ENCODE data around the gene HDAC7.

Gene HDAC7

DNA sequence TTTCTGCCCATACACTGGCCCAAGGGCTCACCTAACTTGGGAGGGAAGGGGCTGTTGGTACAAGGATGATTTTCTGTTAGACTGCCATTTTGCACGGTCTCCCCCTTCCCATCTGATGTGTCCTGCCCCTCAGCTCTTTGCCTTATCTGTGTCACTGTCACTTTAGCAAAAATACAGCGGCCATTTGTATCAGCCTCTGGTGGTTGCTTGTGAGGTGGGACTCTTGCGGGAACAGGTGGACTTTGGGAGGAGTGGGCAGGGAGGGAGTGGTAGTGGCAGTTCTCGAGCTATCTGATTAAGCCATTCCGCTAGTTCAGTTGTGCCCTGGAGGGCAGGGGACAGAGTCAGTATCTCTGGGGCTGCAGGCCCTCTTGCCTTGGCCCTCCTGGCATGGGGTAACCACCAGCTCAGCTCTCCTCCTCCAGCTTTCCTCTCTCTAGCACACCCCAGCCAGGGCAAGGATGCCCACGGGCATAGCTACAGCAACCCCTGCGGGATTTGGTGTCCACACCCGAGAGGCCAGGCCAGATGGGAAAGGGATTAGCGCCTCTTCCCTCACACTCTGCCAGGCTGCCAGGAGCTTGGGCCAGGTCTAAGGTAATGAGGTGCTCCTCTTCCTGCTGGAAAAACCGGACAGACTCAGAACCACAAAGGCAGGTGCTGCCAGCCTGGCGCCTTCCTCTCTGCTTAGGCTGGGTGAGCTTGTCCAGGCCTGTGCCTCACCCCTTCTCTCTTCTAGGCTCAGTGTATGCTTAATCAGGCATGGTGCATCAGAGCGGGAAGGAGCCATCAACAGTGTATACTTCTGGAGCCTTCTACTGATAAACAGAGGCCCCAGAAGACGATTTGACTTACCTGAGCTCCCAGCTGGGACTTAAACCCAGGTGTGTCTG is 38.0 kb downstream of the HDAC7 start:
- FAIRE-seq (no peak), DNase-seq (ENCODE audit: low spot score) (no peak)

DNA sequence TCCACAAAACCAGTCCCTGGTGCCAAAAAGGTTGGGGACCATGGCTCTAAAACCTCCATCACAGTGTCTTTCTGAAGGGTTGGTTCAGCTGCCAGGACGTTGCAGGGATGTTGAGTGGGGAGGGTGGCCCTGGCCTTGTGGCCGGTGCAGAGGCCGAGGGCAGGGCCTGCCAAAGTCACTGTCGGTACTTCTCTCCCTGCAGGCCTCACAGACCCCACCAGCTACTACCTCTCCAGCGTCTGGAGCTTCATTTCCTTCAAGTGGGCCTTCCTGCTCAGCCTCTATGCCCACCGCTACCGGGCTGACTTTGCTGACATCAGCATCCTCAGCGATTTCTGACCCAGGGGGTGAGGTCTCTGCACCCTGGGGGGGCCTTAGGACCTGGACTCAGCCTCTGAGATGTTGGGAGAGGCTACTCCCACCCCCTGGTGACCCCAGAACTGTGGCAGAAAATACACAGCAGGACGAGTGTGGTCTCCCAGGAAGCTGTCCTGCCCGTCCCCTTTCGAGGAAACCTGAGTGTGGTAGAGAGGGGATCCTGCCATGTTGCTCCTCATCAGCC is 39.7 kb downstream of the HDAC7 start:
- FAIRE-seq (no peak), DNase-seq (ENCODE audit: low spot score) (no peak)

DNA sequence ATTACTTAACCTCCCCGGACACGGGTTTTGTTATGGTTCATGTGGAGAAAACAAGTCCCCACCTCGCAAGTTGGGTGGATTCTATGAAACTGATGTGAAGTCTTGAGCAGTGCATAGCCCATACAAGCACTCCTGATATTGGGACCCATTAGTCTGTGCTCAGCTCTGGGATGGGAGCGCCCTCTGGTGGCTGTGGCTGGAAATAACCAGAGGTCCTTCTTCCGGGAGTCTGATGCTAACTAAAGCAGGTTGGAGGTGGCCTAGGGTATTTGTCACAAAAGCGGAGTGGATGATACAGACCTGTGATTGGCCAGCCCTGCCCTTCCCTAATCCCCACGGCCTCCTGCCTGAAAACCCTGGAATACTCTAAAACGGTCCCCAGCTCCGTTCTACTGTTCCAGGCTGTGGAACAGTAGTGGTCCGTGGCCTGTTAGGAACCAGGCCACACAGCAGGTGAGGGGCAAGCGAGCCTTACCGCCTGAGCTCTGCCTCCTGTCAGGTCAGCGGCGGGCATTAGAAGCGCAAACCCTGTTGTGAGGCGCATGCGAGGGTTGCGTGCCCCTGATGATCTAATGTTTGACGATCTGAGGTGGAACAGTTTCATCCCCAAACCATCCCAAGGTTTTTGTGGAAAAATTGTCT is 40.3 kb downstream of the HDAC7 start:
- no peak for FAIRE-seq
- DNase-seq (ENCODE audit: low spot score), result peak; percentile 83

DNA sequence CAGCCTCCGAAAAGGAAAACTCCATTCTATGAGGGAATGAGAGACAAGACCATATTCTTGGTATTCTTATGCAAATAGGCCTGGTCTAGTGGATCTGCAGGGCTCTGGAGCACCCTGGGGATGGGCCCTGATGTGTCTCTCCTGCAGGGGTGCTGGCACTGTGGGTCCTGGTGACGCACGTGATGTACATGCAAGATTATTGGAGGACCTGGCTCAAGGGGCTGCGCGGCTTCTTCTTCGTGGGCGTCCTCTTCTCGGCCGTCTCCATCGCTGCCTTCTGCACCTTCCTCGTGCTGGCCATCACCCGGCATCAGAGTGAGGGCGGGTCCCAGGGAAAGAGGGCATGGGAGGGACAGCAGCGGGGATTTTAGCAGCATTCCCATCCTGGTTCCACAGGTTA is 40.8 kb downstream of the HDAC7 start:
- FAIRE-seq (no peak), DNase-seq (ENCODE audit: low spot score) (no peak)

DNA sequence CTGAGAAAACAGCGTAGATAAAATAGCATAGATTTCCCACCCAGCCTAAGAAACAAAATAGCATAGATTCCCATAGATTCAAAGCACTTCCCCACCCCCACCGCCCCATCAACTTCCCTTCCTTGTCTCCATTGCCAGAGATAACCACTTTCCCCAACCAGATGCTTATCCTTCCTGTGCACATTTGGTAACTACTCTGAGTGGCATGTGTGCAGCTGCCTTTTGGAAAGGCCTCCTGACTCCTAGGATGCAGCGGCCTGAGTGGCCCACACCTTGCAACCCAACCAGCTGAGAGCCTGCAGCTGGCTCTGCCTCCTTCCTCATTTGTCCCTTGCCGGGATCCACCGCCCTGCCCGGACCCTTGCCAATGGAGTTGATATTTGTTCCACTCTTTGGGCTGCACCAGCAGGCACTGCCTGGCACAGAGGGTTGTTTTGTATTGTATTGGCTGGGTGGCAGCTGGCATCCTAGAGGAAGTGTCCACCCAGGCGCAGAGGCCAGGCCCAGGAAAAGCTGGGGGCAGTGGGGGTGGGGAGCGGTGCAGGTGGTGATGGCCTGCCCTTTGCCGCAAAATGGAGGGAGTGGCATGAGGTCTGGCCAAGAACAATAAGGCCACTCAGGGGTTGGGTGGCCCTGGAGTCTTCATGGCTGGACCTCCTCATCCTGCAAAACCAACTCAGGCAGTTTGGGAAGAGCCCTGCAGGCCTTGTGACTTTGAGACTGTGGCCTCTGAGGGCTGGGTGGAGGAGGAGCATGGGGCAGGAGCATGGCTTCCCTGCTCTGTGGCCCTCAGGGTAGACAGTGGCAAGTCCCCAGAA is 41.8 kb downstream of the HDAC7 start:
- FAIRE-seq (no peak), DNase-seq (ENCODE audit: low spot score) (no peak)

DNA sequence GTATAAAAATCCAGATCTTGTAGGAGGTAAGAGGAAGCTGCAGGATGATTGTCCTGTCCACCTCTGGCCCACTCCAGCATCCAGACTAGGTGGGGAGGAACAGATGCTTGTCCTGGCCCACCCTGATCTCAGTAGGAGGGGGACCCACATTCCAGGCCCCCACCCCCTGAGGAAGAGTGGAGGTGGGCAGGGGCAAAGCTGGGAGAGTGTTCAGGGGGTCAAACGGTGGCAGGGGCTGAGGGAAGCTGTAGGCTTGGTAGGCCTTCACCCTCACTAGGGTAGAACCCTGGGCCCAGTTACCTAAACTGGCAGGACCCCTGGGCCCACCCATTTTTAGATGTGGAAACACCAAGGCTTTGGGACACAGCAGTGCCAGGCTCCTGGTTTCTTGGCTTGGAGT is 42.6 kb downstream of the HDAC7 start:
- FAIRE-seq (no peak), DNase-seq (ENCODE audit: low spot score) (no peak)

DNA sequence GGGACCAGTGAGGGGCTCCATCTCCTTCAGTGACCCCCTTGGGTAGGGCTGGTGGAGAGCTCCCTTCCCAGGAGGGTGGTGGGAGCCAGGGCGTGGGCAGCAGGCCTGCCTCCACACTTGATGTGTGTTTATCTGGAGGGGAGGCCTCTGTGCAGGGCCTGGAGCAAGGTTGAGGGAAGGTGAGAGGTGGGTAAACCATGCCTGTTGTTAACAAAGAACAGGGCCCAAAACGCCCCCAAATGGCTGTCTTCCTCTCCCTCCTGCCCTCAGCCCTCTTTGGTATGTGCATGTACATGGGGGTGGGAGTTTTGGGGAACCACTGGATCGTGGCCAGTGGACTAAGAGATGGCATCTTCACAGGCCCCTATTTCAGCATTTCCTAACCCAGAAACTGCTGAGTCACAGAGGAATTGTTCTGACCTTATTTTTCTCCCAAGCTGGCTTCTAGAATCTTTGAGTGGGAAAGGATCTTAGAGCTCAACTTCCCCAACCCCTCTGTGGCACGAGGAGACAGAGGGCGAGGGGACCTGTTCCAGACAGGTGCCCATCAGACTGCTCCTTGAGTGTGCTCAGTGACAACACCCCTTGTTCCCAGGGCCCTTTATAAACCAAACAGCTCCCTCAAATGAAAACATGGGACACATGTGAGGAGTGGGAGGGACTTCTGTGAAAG is 43.1 kb downstream of the HDAC7 start:
- DNase-seq (ENCODE audit: low spot score) (no peak), FAIRE-seq (no peak)

DNA sequence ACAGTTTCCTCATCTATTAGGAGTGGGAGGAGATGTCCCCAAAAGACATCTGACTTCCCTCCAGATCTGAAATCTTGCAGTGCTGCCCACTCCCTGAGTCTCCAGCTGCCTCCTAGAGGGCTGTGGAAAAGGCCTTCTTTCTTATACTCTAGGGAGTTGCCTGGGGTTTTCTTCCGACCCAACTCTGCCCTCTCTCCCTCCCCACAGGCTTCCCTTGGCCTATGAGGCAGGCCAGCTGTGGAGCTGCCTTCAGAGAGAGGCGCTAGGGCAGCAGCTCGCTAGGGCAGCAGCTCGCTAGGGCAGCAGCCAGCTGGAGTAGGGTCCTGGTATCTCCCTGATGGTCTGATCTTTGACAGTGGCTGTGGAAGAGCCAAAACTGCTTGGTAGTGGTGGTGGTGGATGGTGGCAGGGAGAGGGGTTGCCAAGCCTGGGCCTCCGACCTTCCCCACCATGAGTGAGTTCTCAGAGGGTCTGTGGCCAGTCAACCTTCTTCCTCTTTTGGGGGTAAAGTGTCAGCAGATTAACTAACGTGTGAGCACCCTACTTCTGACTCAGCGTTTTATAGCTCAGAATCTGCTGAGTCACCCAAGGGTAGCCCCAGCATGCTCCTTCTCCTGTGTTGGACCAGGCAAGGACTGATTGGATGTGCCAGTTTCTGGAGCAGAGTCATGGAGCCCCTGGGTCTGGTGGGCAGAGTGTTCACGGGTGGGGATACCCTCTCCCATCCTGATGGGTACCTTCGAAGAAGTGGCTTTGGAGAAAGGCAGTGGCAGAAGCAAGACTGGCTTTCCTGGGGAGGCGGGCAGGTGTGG is 44.4 kb downstream of the HDAC7 start:
- FAIRE-seq, result no peak

DNA sequence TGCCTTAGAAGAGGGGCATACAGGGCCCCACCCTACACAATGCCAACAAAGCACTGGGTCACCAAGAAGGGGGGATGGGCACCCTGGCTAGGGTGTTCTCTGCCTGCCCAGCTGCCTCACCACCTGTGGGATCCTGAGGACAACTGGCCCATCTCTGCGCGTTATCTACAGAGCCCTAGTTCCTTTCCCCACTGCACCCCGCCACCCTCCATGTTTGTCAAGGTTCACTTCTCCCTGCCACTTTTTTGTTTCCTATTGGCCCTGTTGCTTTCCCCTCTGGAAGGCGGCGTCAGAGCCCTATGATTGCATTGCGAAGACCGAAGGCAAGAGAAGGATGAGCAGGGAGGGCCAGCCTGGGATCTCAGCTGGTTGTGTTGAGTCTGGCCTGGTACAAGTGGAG is 45.0 kb downstream of the HDAC7 start:
- DNase-seq (ENCODE audit: low spot score) (no peak), FAIRE-seq (no peak)

More for the DNA sequence above, 44.4 kb downstream of the HDAC7 start:
- no peak for DNase-seq (ENCODE audit: low spot score)

DNA sequence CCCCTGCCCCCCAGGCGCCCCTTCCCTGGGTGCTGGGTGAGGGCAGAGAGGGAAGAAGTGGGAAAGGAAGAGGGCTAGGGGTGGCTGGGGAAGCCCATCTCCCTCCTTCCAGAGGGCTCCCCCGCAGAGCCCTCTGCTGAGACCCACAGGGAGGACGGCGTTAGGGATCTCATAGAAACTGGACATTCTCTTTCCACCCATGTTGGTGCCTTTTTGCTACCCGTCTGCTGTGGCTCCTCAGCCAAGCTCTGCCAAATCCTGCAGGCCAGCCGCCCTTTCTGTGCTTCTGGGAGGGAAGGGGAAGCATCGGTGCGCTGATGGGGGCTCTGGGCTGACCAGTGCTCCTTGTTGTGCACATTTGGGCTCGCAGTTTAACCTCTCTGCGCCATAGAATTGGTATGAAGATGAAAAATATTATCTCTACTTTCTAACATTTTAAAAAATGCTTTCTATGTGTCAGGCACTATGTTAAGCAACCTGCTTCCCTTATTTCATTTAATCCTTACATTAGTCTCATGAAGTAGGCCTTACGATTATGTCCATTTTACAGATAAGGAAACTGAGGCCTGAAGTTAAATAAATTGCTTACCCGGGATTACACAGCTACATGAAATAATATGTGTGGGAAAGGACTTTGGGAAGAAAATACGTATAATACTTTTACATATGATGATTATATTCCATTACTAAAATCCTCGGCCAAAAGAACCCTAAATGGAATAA is 45.7 kb downstream of the HDAC7 start:
- DNase-seq (ENCODE audit: low spot score) (no peak), FAIRE-seq (no peak)

DNA sequence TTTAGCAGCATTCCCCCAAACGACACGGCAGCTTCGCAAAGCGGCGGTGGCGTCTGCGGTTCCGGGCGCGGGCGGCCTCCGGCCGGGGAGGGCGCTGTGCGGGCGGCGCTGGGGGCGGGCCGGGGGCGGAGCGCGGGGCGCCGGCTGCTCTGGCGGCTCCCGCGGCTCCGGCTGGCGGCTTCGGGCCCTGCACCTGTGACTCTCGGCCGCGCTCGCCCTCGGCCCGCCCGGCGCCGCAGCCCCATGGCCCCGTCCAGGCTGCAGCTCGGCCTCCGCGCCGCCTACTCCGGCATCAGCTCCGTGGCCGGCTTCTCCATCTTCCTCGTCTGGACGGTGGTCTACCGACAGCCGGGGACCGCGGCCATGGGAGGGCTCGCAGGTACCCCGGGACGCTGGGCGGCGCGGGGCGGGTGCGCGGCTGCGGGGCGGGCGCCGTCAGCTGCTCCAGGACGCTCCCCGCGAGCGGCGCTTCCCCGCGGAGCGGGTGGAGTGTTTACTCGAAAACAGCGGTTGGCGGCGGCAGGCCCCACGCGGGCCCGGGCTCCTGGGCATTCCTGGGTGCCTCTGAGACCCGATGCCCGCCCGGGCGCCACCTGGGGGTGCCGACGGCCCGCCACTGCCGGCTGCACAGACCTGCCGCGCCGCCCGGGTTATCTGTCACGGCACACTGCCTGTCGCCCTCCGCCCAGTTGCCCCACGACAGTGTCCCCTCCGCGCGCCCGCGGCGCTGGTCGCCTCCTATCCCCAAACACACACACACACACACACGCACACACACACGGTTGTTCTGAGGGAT is 46.4 kb downstream of the HDAC7 start, which contains the start of gene SLC48A1:
SLC48A1 (plus strand) TSS at position 177 of the 796 bp plus-strand sequence; CDS start at position 244, 67 bp downstream.
- no peak for FAIRE-seq
- DNase-seq (ENCODE audit: low spot score), result peak; percentile 95

DNA sequence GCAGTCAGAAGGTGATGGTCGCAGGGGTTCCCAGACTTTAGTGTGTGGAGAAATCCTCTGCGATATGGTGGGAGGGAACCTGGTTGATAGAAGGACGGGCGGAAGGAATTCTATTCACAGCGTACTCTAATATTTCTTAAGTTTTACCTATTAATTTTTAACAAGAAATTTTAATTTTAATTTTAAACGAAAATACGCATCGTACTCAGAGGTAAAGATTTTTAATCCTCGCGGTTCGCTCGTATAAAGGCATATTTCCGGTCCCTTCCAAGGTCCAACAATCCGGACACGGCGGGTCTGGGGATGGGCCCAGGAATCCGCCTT is 47.0 kb downstream of the HDAC7 start:
- FAIRE-seq (no peak), DNase-seq (ENCODE audit: low spot score) (no peak)

DNA sequence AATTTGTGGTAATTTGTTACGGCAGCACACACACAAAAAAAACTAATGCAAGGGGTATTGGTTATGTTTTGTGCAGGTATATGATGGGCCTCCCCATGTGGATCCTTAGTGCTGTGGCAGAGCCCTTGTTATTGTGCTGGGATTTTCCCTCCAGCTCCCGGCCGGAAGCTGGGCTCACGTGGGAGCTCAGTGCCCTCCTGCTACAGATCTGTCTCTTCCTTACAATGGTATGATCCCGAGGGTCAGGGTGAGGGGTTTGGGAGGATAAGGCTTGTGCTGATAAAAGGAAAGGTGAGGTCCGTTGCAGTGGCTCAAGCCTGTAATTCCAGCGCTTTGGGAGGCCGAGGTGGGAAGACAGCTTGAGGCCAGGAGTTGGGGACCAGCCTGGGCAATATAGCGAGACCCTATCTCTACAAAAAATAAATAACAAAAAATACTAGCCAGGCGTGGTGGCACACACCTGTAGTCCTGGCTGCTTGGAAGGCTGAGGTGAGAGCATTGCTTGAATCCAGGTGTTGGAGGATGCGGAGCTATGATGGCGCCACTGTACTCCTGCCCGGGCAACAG is 47.5 kb downstream of the HDAC7 start:
- DNase-seq (ENCODE audit: low spot score) (no peak), FAIRE-seq (no peak)

DNA sequence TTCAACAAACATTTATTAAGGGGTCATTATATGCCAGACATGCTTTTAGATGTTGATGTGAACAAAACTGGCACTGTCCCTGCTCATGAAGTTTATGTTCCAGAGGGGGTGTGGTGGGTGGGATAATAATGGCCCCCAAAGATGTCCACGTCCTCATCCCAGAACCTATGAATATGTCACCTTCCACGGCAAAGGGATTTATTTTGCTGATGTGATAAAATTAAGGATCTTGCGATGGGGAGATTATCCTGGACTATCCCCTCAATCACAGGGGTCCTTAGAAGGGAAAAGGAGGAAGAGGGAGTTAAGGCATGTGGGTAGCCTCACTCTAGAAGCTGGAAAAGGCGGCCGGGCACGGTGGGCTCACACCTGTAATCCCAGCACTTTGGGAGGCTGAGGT is 48.4 kb downstream of the HDAC7 start:
- FAIRE-seq, result no peak
- DNase-seq (ENCODE audit: low spot score), result no peak

DNA sequence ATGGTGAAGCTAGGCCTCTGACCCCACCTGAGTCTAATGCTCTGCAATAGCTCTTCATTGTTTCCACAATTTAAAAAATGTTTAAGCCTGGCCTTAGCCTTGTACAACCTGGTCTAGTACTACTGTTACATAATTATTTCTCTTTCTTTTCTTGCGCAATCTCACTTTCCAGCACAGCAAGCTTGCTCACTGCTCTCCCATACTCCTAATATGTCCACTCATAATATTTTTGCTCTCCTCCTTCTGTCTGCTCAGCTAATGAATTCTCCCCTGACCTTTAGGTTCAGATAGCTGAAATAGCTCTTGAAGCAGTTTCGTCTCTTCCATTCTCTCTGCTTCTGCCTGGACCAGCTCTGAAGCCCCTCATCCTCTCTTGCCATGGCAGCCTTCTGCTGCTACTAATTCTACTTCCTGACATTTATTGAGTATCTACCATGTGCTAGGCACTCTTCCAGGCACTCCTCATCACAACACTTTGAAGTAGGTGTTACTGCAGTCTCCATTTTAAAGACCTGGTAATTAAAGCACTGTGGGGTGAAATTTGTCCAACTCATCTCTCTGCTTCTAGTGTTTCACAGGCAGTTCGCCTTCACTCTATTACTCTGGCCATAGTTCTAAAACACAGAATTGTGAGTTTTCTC is 49.5 kb downstream of the HDAC7 start:
- DNase-seq (ENCODE audit: low spot score), result no peak
- FAIRE-seq, result no peak

DNA sequence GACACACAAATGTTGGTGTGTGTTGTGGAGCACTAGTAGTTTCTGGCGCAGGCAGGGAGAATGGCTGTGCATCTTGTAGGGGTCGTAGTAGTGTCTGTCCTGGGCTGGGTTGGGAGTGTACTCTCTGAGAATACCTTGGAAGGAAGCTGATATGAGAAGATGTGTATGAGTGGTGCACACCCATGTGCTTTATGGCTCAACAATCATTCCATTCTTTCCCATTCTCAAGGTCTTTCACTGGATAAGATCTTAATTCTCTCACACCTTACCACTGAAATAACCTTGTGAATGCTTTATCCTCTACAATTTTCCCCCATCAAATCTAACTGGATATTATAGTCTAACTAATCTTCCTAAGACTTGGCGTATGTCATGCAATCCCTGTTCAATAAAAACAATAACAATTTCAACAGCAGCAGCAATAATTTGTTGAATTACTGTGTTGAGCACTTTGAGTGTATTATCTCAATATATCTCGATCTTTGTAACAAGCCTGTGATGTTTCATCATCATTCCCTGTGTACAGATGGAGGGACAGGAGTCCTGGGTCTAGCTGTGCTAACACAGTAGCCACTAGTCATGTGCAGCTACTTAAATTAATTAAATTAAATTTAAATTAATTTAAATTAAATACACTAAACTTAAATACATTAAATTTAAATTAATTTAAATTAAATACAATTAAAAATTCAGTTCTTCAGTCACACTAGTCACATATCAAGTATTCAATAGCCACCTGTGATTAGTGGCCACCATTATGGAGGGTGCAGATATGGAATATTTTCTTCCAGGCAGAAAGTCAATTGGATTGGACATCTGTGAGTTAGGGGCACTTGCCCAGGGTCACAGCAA is 50.2 kb downstream of the HDAC7 start:
- no peak for DNase-seq (ENCODE audit: low spot score)
- no peak for FAIRE-seq

DNA sequence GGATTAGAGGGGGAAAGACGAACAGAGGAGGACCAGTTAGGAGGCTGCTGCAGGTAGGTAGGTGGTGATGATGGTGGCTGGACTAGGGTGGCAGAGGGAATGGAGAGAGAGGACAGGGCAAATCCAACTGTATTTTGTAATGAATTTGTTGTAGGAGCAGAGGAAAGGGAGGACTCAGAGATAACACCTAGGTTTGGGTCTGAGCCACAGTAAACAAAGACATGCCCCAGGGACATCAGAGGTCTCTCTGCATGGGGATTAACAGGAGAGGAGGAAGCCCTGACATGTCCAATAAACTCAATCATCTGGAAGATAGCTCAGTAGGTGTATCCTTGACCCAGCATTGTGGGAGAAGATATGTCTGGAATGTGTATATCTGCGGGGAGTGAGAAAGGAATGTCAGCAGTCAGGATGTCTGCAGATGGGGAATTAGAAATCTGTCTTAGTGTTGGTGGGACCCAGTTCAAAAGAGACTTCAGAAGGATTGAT is 51.3 kb downstream of the HDAC7 start:
- DNase-seq (ENCODE audit: low spot score) (peak; percentile 71), FAIRE-seq (peak; percentile 68)

Measured in urothelium cell line (cell line).